Kidney epithelial cell (primary cell): ENCODE data around the gene ARHGAP22. TPM values are rescaled to one million over a fixed set of nuclear protein-coding genes. Genes with fewer than 3 reads are reported as not detected.

Source experiments
- DNase-seq: peaks from one replicate; pipeline ENCODE4 v3.0.0-alpha.2; 2010; ENCODE audit warnings: low read depth
- H3K27me3 ChIP-seq: 2 replicates; pipeline ENCODE4 v1.6.0; 2011; ENCODE audit warnings: low read length; ENCODE audit not compliant: control insufficient read depth, insufficient read depth
- H3K36me3 ChIP-seq: 2 replicates; pipeline ENCODE4 v1.5.1; 2011; ENCODE audit warnings: low read length; ENCODE audit not compliant: control insufficient read depth, insufficient read depth
- H3K4me3 ChIP-seq: 2 replicates; pipeline ENCODE4 v1.5.1; 2011; ENCODE audit warnings: low read depth, mild to moderate bottlenecking, control low read depth, low read length
- CTCF ChIP-seq: IDR thresholded peaks from 2 replicates; pipeline ENCODE4 v1.5.1; 2011; ENCODE audit warnings: mild to moderate bottlenecking, moderate library complexity, low read length, control low read depth, inconsistent platforms; ENCODE audit not compliant: insufficient read depth, poor library complexity, severe bottlenecking
- total RNA-seq: library from RNA; depleted of rRNA; stranded (reverse); fragments of >200 nt; gene quantifications from 2 replicates; pipeline ENCODE4 v1.2.3, GENCODE V29; 2015

The ARHGAP22 gene
- total RNA-seq, 1 donor from 2014 or later: 7.0 TPM

GRCh38 chr10:48489099-48489498, 115.8 kb downstream of the ARHGAP22 start:
- Histone ChIP-seq H3K27me3 (no peaks in the 10 kb centered on the region), H3K36me3 (no peaks in the 10 kb centered on the region), H3K4me3 (no peak overlapping the region)
- no peak for DNase-seq
- no peak for TF ChIP-seq CTCF

GRCh38 chr10:48487244-48487643, 117.6 kb downstream of the ARHGAP22 start:
- Histone ChIP-seq H3K4me3 (no peak overlapping the region), H3K36me3 (no peaks in the 10 kb centered on the region), H3K27me3 (no peaks in the 10 kb centered on the region)
- TF ChIP-seq CTCF: no peak
- no peak for DNase-seq

GRCh38 chr10:48485711-48486110, 119.2 kb downstream of the ARHGAP22 start:
- no peak for TF ChIP-seq CTCF
- no peak for DNase-seq
- Histone ChIP-seq H3K4me3 (no peak overlapping the region), H3K36me3 (no peaks in the 10 kb centered on the region), H3K27me3 (no peaks in the 10 kb centered on the region)

GRCh38 chr10:48484911-48485310, 120.0 kb downstream of the ARHGAP22 start:
- no peak for TF ChIP-seq CTCF
- no peak for DNase-seq
- H3K27me3 ChIP-seq: no peaks in the 10 kb centered on the region

GRCh38 chr10:48482207-48482606, 122.7 kb downstream of the ARHGAP22 start:
- Histone ChIP-seq H3K36me3 (no peaks in the 10 kb centered on the region), H3K27me3 (no peaks in the 10 kb centered on the region), H3K4me3 (no peak overlapping the region)
- no peak for TF ChIP-seq CTCF
- DNase-seq: no peak

More at GRCh38 chr10:48484911-48485310, 120.0 kb downstream of the ARHGAP22 start:
- H3K36me3 ChIP-seq: no peaks in the 10 kb centered on the region
- no peak overlapping the region for H3K4me3 ChIP-seq

GRCh38 chr10:48481385-48481784, 123.5 kb downstream of the ARHGAP22 start:
- TF ChIP-seq CTCF: no peak
- no peaks in the 10 kb centered on the region for H3K27me3 ChIP-seq
- DNase-seq: no peak
- H3K4me3 ChIP-seq: no peak overlapping the region
- H3K36me3 ChIP-seq: no peaks in the 10 kb centered on the region
